Measurements from ENCODE around the gene UBXN2A.
"Not testable (repeated sequence)": the region's sequence is repeated elsewhere in the genome, so short reads cannot be mapped to it uniquely, and the experiment has no call there.

UBXN2A gene

GRCh38 chr2:23941644-23942043 lies 1.4 kb downstream of the UBXN2A start:
- DNase-seq, result no peak

DNA sequence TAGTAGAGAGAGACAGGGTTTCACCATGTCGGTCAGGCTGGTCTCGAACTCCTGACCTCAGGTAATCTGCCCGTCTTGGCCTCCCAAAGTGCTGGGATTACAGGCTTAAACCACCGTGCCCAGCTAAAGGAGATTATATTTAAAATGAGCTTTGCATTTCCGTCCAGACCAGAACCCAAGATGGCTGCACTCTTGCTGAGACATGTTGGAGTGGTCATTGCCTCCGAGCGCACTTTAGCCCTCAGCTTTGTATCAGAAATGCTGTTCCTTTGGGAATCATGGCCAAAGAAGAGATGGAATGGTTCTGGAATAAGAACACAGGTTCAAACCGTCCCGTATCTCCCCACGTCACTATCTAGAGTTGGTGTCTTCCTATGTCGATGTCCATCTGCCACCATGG lies 3.4 kb downstream of the UBXN2A start:
- no peak for DNase-seq

GRCh38 chr2:23944527-23944926 lies 4.3 kb downstream of the UBXN2A start:
- DNase-seq, result no peak

DNA sequence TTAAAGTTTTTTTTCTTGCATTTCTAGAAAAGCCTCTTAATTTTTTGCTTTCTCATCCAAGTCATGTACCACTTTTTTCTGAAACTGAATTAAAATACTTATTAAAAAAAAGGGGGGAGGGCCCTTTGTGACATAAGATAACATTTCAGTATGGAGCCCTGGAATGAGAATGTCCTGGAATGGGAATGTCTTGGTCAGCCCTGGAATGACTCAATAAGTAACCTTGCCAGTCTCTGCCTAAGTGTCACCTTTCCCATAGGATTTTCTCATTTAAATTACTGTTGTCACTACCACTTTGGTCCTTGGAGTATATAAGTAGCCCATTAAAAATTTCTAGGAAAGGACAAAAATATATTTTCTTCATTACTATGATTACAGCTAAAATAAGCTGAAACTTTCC lies 4.7 kb downstream of the UBXN2A start:
- DNase-seq, result no peak

- DNase-seq, result no peak
Measured at GRCh38 chr2:23947350-23947749, 7.1 kb downstream of the UBXN2A start.

- DNase-seq, result not testable (repeated sequence)
Measured at GRCh38 chr2:23952558-23952957, 12.3 kb downstream of the UBXN2A start.

DNA sequence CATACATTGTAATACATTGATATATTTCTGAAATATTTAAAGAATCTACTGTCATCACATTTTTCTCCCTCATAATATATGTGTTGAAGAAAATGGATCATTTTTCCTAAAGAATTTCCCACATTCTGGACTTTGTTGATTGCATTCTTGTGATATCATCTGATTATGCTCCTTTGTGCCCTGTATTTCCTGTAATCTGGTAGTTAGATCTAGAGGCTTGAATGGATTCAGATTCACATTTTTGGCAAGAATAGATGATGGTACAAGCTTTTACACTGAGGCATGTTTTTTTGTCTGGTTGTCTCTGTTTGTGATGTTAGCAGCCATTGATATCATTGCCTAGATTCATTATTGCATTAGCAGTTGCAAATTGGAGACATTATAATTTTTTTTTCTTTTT lies 13.4 kb downstream of the UBXN2A start:
- no peak for DNase-seq

GRCh38 chr2:23954325-23955014 lies 14.2 kb downstream of the UBXN2A start:
- DNase-seq, result no peak

DNA sequence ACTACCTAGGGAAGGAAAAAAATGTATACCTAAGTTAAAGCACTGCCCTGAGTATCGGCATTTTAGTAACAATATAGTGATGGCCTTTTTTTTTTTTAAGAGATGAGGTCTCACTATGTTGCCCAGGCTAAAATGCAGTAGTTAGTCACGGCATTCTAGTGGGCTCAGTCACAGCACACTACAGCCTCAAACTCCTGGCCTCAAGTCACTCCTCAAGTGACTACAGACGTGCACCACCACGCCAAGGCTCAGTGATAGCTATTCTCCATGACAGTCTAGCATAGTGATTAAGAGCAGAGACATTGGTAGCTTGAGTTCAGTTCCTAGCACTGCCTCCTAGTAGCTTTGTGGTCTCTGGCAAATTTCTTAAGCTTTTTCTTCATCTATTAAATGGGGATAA lies 27.6 kb downstream of the UBXN2A start:
- no peak for DNase-seq

GRCh38 chr2:23976883-23977282 lies 36.6 kb downstream of the UBXN2A start:
- no peak for DNase-seq

GRCh38 chr2:23988371-23988770 lies 48.1 kb downstream of the UBXN2A start:
- peak; percentile 79 for DNase-seq

DNA sequence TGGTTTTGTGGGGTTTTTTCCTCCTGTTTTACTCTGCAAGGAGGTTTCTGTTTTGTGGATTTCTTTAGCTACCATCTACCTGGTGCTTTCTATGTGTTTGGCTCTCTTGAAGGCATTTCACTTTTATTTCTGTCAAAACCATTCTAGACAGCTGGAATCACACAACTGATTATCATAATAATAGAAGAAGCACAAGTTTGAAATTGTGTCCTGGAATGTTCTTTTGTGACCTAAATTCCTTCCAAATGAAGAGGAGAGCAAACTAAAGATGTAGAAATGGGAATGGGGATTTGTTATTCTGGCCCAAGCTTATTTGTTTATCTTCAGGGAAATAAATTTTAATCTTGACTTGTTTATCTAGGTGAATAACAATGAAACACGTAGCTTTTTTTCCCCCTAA lies 52.7 kb downstream of the UBXN2A start:
- DNase-seq, result no peak

GRCh38 chr2:23993736-23994269 lies 53.5 kb downstream of the UBXN2A start:
- no peak for DNase-seq

GRCh38 chr2:23994567-23994966 lies 54.3 kb downstream of the UBXN2A start:
- no peak for DNase-seq

DNA sequence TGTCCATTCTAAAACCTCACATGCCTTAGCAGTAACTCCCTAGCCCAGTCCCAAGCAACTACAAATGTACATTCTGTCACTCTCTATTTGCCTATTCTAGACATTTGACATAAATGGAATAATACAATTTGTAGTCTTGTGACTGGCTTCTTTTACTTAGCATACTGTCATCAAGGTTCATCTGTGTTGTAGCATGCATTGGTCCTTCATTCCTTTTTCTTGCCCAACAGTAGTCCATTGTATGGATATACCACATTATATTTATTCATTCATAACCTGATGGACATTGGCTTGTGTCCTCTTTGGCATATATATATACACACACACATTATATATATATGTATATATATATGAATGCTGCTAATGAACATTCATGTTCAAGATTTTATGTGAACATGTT lies 67.4 kb downstream of the UBXN2A start:
- DNase-seq, result no peak

DNA sequence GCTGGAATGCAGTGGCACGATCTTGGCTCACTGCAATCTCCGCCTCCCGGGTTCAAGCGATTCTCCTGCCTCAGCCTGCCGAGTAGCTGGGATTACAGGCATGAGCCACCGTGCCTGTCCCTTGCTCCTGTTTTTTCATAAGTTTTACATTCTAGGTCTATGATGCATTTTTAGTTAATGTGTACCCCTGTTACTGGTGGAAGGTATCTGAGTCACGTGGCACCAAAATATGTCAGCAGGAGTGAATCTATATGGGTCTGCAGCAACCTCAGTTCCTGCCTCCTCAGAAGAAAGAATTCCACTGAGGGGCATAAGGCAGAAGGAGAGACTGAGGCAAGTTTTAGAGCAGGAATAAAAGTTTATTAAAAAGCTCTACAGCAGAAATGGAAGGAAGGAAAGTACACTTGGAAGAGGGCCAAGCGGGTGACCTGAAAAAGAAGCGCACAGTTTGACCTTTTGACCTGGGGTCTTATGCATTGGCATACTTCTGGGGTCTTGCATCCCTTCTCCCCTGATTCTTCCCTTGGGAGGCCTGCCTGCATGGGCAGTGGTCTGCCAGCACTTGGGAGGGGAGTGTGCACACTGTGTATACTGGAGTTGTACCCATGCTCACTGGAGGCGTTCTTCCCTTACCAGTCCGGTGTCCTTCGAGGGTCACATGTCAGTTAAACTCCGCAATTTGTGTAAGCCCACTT lies 68.6 kb downstream of the UBXN2A start:
- DNase-seq, result no peak

DNA sequence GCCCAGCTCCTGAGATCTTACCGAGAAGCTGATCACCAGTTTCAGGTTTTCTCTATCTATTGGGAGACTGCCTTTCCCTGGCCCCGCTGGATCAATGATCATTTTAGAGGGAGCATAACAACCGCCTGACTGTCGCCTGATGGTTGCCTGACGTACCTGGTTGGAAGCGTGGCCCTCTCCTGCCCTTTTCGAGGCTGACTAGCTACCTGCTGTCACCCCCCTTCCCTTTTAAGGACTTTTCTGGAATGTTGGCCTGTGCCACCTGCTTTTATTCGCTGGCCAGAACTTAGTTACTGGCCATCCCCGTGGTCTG lies 69.1 kb downstream of the UBXN2A start:
- DNase-seq, result no peak

GRCh38 chr2:24009680-24010476 lies 69.6 kb downstream of the UBXN2A start, which contains the start of gene MFSD2B:
TSS of gene MFSD2B (plus strand) at chr2:24010085. CDS start at chr2:24010097, 12 bp downstream.
- DNase-seq, result peak; percentile 76

- DNase-seq, result peak; percentile 44
Measured at GRCh38 chr2:24010477-24011249, 70.4 kb downstream of the UBXN2A start.

DNA sequence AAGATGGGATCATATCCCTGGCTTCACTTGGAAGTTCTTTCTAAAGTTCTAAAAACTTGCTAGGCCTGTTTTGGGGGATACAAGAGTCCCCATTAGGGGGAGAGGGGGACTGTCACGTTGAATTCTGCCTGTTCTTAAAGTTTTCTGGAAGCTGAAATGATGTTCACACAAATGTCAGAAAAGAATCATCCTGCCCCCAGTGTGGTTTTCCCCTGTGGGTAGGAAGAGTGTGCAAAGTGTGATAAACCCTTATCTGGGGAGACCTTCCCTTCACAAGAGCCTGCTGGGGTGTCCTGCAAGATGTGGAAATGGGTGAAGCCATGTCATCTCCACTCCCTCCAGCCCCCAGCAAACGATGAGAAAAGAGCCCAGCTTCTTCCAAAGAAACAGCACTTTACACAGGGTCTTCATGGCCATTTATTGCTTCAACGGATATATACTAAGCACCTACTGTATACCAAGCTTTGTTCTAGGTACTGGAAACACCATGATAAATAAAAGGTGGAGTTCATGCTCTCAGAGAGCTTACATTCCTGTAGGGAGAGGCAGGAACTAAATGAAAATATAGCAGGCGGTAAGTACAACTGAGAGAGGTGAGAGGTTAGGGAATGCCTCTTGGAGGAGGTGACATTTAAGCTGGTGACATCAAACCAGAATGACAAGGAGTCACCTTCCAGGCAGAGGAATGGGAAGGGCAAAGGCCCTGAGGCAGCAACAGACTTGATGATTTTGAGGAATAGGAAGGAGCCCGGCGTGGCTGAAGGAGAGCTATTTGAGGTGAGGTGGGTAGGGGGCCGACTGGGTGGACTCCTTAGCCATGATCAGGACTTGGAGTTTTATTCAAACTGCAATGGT lies 71.2 kb downstream of the UBXN2A start:
- DNase-seq, result peak; percentile 99

DNA sequence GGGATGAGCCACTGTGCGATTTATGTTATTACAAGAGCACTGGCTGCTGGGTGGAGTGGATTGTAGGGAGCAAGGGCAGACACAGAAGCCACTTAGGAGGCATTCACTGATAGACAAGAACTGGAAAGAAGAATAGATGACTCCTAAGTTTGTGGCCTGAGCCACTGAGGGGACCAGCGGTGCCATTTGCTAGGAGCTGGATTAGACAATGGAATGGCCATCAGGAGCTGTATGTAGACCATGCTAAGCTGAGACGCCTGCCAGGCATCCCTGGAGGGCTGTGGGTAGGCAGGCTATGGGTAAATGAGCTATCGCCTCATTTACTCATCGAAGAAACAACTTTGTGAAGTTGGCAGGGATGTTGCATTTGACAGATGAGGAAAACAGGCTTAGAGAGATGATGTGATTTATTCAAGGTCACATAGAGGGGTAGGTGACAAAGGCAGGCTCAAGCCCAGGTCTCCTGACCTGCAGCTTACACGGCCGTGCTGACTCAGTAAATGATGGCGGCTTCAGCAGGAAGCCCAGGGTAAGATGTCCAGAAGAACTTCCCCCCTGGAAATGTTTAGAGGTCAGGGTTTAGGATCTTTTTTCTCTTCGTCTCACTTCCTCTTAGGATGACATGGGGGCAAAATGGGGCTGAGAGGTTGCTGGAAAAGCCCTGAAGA lies 72.4 kb downstream of the UBXN2A start:
- no peak for DNase-seq
